Measurements from ENCODE around the gene CTNNA2. TPM values are rescaled to one million over a fixed set of nuclear protein-coding genes. Genes with fewer than 3 reads are reported as not detected.

The CTNNA2 gene
- polyA plus RNA-seq, 2 of the 4 experiments (the other 2 are of a cell fraction), result 0.50 to 0.94 TPM

GRCh38 chr2:79824086-79824786, 311.4 kb downstream of the CTNNA2 start:
- Histone ChIP-seq H3K4me1 (no peaks in the 10 kb centered on the region), H3K27ac (no peak overlapping the region), H3K4me3 (no peak overlapping the region), H3K9me3 (peaks cover 7% of the 10 kb centered on the region; the same call in 2 of the 3 replicates), H3K4me2 (no peak overlapping the region)
- TF ChIP-seq MAFK (IDR thresholded peaks at IDR 0.05; ENCODE audit: partially characterized antibody), result peak; percentile 48
- no peak for TF ChIP-seq RNF2 (IDR thresholded peaks at IDR 0.05; ENCODE audit: borderline replicate concordance, low read depth)
- WGBS (ENCODE audit: missing lambda C conversion rate), result 15% methylated on average over 6 of the region's 6 CpGs
- FAIRE-seq, result peak; percentile 51
- no peak for DNase-seq (ENCODE audit: low read depth in 1 of 2, low spot score in 1 of 2)
- ATAC-seq, result no peak
- POLR2A ChIA-PET, result no interaction called here
- CTCF ChIA-PET, result interaction anchor here (0.6 kb wide), 1 partner anchor 73 kb away, joined by 3 read pairs; no protein-coding TSS in a partner anchor

- no peak for ATAC-seq
- Histone ChIP-seq H3K4me3 (no peak overlapping the region), H3K4me2 (no peak overlapping the region), H3K4me1 (no peaks in the 10 kb centered on the region), H3K9me3 (peaks cover 7% of the 10 kb centered on the region; the same call in 2 of the 3 replicates), H3K27ac (no peak overlapping the region)
- no peak for DNase-seq (ENCODE audit: low read depth in 1 of 2, low spot score in 1 of 2)
- POLR2A ChIA-PET, result no interaction called here
- CTCF ChIA-PET, result no interaction called here
- TF ChIP-seq MAZ (IDR thresholded peaks at IDR 0.05; ENCODE audit: borderline replicate concordance, low read depth, low read length) (no peak), FOXS1 (CRISPR knock-in tag; IDR thresholded peaks at IDR 0.05) (no peak), HDAC2 (IDR thresholded peaks at IDR 0.05) (no peak), ZNF302 (CRISPR knock-in tag; IDR thresholded peaks at IDR 0.05) (no peak), MAX (IDR thresholded peaks at IDR 0.05) (no peak), PHF8 (IDR thresholded peaks at IDR 0.05; ENCODE audit: borderline replicate concordance, low read depth) (no peak), HOXB5 (CRISPR knock-in tag; IDR thresholded peaks at IDR 0.05) (no peak), NPAS2 (CRISPR knock-in tag; IDR thresholded peaks at IDR 0.05; ENCODE audit: borderline replicate concordance) (no peak), JUNB (IDR thresholded peaks at IDR 0.05) (no peak), CBX2 (IDR thresholded peaks at IDR 0.05; ENCODE audit: borderline replicate concordance, low read depth) (no peak)
- no peak for FAIRE-seq
- 56% methylated on average over 1 of the region's 1 CpG for WGBS (ENCODE audit: missing lambda C conversion rate)
Observed at GRCh38 chr2:79827881-79828280, 315.0 kb downstream of the CTNNA2 start.

- ChIA-PET POLR2A (no interaction called here), CTCF (no interaction called here)
- no peak for ATAC-seq
- 38% methylated on average over 7 of the region's 7 CpGs for WGBS (ENCODE audit: missing lambda C conversion rate)
- Histone ChIP-seq H3K4me2 (no peak overlapping the region), H3K9me3 (no peaks in the 10 kb centered on the region), H3K4me1 (no peaks in the 10 kb centered on the region), H3K4me3 (no peak overlapping the region), H3K27ac (no peak overlapping the region)
- FAIRE-seq, result no peak
- DNase-seq (ENCODE audit: low read depth in 1 of 2, low spot score in 1 of 2), result no peak
- TF ChIP-seq CTCF (IDR thresholded peaks at IDR 0.05) (no peak), USF2 (IDR thresholded peaks at IDR 0.05) (no peak), CBX2 (IDR thresholded peaks at IDR 0.05; ENCODE audit: borderline replicate concordance, low read depth) (no peak), GATA3 (IDR thresholded peaks at IDR 0.05; ENCODE audit: borderline replicate concordance) (no peak), HOXB13 (CRISPR knock-in tag; IDR thresholded peaks at IDR 0.05; ENCODE audit: low read depth) (no peak), CHD4 (IDR thresholded peaks at IDR 0.05; ENCODE audit: borderline replicate concordance) (no peak), RFX5 (IDR thresholded peaks at IDR 0.05) (no peak), MAX (IDR thresholded peaks at IDR 0.05) (no peak), EHMT2 (IDR thresholded peaks at IDR 0.05; ENCODE audit: low read depth) (no peak), NPAS2 (CRISPR knock-in tag; IDR thresholded peaks at IDR 0.05; ENCODE audit: borderline replicate concordance) (no peak), RAD21 (conservative IDR thresholded peaks at IDR 0.05 in 1 of 2, IDR thresholded peaks at IDR 0.05 in 1 of 2) (no peak), CHD2 (IDR thresholded peaks at IDR 0.05; ENCODE audit: low read length, partially characterized antibody) (no peak), KDM1A (IDR thresholded peaks at IDR 0.05; ENCODE audit: low read depth) (no peak), BHLHE40 (IDR thresholded peaks at IDR 0.05; ENCODE audit: low read depth, low read length) (no peak), EHF (CRISPR knock-in tag; IDR thresholded peaks at IDR 0.05) (no peak)
Observed at GRCh38 chr2:79830501-79830900, 317.6 kb downstream of the CTNNA2 start.

Data from A549 (cell line).